ENCODE measurements around the gene LYST.
"Not testable (repeated sequence)": the region's sequence is repeated elsewhere in the genome, so short reads cannot be mapped to it uniquely, and the experiment has no call there.

The LYST gene

GRCh38 chr1:235855811-235856429, 10.8 kb downstream of the LYST start:
- H3K27me3 ChIP-seq (ENCODE audit: control insufficient read depth, insufficient read depth, low read length) = no peaks in the 10 kb centered on the region
- no peak overlapping the region for H3K27ac ChIP-seq (ENCODE audit: low read depth, low read length)
- H3K9me3 ChIP-seq (ENCODE audit: control insufficient read depth, insufficient read depth, low read length) = no peaks in the 10 kb centered on the region
- no peaks in the 10 kb centered on the region for H3K36me3 ChIP-seq (ENCODE audit: control insufficient read depth, insufficient read depth, low read length)
- no peak overlapping the region for H3K9ac ChIP-seq (ENCODE audit: low read depth, low read length)
- H3K4me3 ChIP-seq (ENCODE audit: low read depth, low read length) = no peak overlapping the region
- H3K4me1 ChIP-seq (ENCODE audit: control insufficient read depth, insufficient read depth, low read length) = no peaks in the 10 kb centered on the region

GRCh38 chr1:235854347-235854746, 12.4 kb downstream of the LYST start:
- Histone ChIP-seq H3K27me3 (ENCODE audit: control insufficient read depth, insufficient read depth, low read length) (no peaks in the 10 kb centered on the region), H3K36me3 (ENCODE audit: control insufficient read depth, insufficient read depth, low read length) (no peaks in the 10 kb centered on the region), H3K9ac (ENCODE audit: low read depth, low read length) (no peak overlapping the region), H3K4me1 (ENCODE audit: control insufficient read depth, insufficient read depth, low read length) (no peaks in the 10 kb centered on the region), H3K4me3 (ENCODE audit: low read depth, low read length) (no peak overlapping the region), H3K9me3 (ENCODE audit: control insufficient read depth, insufficient read depth, low read length) (no peaks in the 10 kb centered on the region), H3K27ac (ENCODE audit: low read depth, low read length) (no peak overlapping the region)

DNA sequence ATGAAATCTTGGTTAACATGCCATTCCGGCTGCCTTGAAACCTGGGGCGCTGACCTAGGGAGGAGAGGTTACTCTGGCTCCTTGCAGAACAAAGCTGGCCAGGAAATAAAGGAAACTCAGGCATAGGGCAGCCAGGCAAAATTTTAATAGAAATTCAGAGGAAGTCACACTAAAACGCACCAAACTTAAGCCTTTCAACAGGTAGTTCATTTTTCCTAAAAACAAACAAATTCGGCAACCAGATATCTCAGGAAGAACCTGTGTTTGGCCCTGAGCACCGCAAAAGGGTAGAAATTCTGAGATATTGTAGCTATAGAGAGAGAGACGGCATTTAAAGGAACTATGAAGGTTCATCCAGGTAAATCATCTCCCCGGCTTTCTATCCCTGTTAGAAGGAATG, 13.1 kb downstream of the LYST start:
- no peak overlapping the region for H3K9ac ChIP-seq (ENCODE audit: low read depth, low read length)
- no peak overlapping the region for H3K4me3 ChIP-seq (ENCODE audit: low read depth, low read length)
- no peaks in the 10 kb centered on the region for H3K36me3 ChIP-seq (ENCODE audit: control insufficient read depth, insufficient read depth, low read length)
- H3K4me1 ChIP-seq (ENCODE audit: control insufficient read depth, insufficient read depth, low read length) = no peaks in the 10 kb centered on the region
- no peak overlapping the region for H3K27ac ChIP-seq (ENCODE audit: low read depth, low read length)
- H3K27me3 ChIP-seq (ENCODE audit: control insufficient read depth, insufficient read depth, low read length) = no peaks in the 10 kb centered on the region
- H3K9me3 ChIP-seq (ENCODE audit: control insufficient read depth, insufficient read depth, low read length) = no peaks in the 10 kb centered on the region

- H3K4me1 ChIP-seq (ENCODE audit: control insufficient read depth, insufficient read depth, low read length) = no peaks in the 10 kb centered on the region
- no peaks in the 10 kb centered on the region for H3K9me3 ChIP-seq (ENCODE audit: control insufficient read depth, insufficient read depth, low read length)
- H3K9ac ChIP-seq (ENCODE audit: low read depth, low read length) = no peak overlapping the region
- no peak overlapping the region for H3K27ac ChIP-seq (ENCODE audit: low read depth, low read length)
- no peaks in the 10 kb centered on the region for H3K36me3 ChIP-seq (ENCODE audit: control insufficient read depth, insufficient read depth, low read length)
- no peaks in the 10 kb centered on the region for H3K27me3 ChIP-seq (ENCODE audit: control insufficient read depth, insufficient read depth, low read length)
- H3K4me3 ChIP-seq (ENCODE audit: low read depth, low read length) = no peak overlapping the region
Observed at GRCh38 chr1:235852887-235853286, 13.8 kb downstream of the LYST start.

DNA sequence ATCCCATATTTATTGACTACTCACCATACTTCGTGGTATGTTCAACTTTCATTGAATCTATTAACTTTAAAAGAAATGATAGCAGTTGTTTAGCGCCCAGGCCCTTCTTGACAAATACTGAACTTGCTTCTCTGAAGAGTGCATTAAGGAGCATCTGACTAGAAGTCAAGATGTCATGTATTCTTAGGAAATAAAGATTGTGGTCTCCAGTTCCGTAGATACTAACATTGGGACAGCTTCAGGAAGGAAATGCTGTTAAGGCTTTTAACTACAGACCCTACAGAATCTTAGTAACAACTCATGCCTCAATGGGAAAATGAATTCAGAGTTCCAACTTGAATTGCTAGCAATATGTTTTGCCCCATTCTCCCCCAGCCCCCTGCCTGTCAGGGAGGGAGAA, 14.8 kb downstream of the LYST start:
- no peaks in the 10 kb centered on the region for H3K4me1 ChIP-seq (ENCODE audit: control insufficient read depth, insufficient read depth, low read length)
- H3K9ac ChIP-seq (ENCODE audit: low read depth, low read length) = no peak overlapping the region
- no peaks in the 10 kb centered on the region for H3K27me3 ChIP-seq (ENCODE audit: control insufficient read depth, insufficient read depth, low read length)
- no peaks in the 10 kb centered on the region for H3K36me3 ChIP-seq (ENCODE audit: control insufficient read depth, insufficient read depth, low read length)
- H3K27ac ChIP-seq (ENCODE audit: low read depth, low read length) = no peak overlapping the region
- no peak overlapping the region for H3K4me3 ChIP-seq (ENCODE audit: low read depth, low read length)
- no peaks in the 10 kb centered on the region for H3K9me3 ChIP-seq (ENCODE audit: control insufficient read depth, insufficient read depth, low read length)

DNA sequence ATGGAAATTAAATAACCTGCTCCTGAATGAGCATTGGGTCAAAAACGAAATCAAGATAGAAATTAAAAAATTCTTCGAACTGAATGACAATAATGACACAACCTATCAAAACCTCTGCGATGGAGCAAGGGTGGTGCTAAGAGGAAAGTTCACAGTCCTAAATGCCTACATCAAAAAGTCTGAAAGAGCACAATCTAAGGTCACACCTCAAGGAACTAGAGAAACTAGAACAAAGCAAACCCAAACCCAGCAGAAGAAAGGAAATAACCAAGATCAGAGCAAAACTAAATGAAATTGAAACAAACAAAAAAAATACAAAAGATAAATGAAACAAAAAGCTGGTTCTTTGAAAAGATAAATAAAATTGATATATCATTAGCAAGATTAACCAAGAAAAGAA, 18.5 kb downstream of the LYST start:
- not testable (repeated sequence) for H3K27ac ChIP-seq (ENCODE audit: low read depth, low read length); H3K4me1 ChIP-seq (ENCODE audit: control insufficient read depth, insufficient read depth, low read length); H3K9me3 ChIP-seq (ENCODE audit: control insufficient read depth, insufficient read depth, low read length); H3K27me3 ChIP-seq (ENCODE audit: control insufficient read depth, insufficient read depth, low read length); H3K9ac ChIP-seq (ENCODE audit: low read depth, low read length); H3K4me3 ChIP-seq (ENCODE audit: low read depth, low read length); H3K36me3 ChIP-seq (ENCODE audit: control insufficient read depth, insufficient read depth, low read length)

DNA sequence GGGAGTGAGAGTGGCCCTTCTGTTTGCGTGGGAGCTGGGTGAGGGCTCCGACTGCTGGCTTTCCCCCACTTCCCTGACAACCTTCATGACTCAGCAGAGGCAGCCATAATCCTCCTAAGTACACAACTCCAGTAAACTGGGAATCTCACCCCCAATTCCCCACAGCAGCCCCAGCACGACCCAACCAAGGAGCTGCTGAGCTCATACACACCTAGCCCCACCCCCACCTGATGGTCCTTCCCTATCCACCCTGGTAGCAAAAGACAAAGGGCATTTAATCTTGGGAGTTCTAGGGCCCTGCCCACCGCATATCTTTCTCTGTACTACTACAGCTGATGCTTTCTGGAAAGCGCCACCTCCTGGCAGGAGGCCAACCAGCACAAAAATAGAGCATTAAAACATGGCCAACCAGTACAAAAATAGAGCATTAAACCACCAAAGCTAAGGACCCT, 21.0 kb downstream of the LYST start:
- H3K36me3 ChIP-seq (ENCODE audit: control insufficient read depth, insufficient read depth, low read length); H3K9ac ChIP-seq (ENCODE audit: low read depth, low read length); H3K4me1 ChIP-seq (ENCODE audit: control insufficient read depth, insufficient read depth, low read length); H3K4me3 ChIP-seq (ENCODE audit: low read depth, low read length); H3K27me3 ChIP-seq (ENCODE audit: control insufficient read depth, insufficient read depth, low read length); H3K9me3 ChIP-seq (ENCODE audit: control insufficient read depth, insufficient read depth, low read length): not testable (repeated sequence)
- H3K27ac ChIP-seq (ENCODE audit: low read depth, low read length) = peak overlapping the region; percentile 32

DNA sequence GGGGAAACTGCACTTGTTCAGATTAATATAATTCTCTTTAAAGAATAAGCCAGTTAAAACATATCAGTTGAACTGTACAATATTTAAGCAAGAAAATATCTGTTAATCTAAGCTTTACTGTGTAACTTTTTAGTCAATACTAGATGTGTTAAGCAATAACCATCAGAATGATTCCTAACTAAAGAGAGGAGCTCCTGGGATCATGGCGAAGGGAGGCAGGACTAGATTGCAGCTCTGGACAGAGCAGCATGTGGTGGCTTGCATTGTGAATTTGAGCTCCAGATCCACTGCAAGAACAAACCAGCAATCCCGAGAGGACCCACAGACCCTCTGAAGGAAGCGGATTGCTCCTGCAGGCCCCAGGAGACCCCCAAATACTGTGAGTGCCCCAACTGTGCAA, 21.9 kb downstream of the LYST start:
- no peak overlapping the region for H3K27ac ChIP-seq (ENCODE audit: low read depth, low read length)
- no peaks in the 10 kb centered on the region for H3K9me3 ChIP-seq (ENCODE audit: control insufficient read depth, insufficient read depth, low read length)
- H3K4me3 ChIP-seq (ENCODE audit: low read depth, low read length) = no peak overlapping the region
- H3K36me3 ChIP-seq (ENCODE audit: control insufficient read depth, insufficient read depth, low read length) = no peaks in the 10 kb centered on the region
- no peaks in the 10 kb centered on the region for H3K27me3 ChIP-seq (ENCODE audit: control insufficient read depth, insufficient read depth, low read length)
- no peak overlapping the region for H3K9ac ChIP-seq (ENCODE audit: low read depth, low read length)
- peaks cover 5% of the 10 kb centered on the region; the same call in 1 of the 2 replicates for H3K4me1 ChIP-seq (ENCODE audit: control insufficient read depth, insufficient read depth, low read length)

DNA sequence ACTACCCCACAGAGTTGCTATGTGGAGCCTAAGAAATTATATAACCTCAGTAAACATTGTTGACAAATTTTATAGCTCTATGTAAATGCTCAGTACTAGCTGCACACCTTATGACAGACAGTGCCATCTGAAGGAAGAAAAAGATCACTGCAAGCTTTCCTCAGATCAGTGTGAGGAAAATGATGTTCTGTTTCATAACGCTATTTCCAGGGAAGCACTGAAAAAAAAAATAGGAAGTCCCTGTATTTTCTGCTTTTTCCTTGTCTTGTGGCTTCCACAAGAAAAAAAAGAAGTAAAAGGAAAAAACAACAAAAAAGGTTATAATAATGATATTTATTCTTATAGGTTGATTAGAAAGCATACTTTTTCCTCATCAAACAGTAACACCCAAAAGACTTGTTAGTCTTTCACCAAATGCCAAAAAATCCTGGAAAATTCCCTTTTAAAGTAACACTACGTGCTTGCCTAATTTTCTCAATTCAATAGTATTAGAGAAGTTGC, 23.2 kb downstream of the LYST start:
- Histone ChIP-seq H3K27ac (ENCODE audit: low read depth, low read length) (no peak overlapping the region), H3K4me3 (ENCODE audit: low read depth, low read length) (no peak overlapping the region), H3K4me1 (ENCODE audit: control insufficient read depth, insufficient read depth, low read length) (peaks cover 5% of the 10 kb centered on the region; the same call in 1 of the 2 replicates), H3K9ac (ENCODE audit: low read depth, low read length) (no peak overlapping the region), H3K27me3 (ENCODE audit: control insufficient read depth, insufficient read depth, low read length) (no peaks in the 10 kb centered on the region), H3K36me3 (ENCODE audit: control insufficient read depth, insufficient read depth, low read length) (no peaks in the 10 kb centered on the region), H3K9me3 (ENCODE audit: control insufficient read depth, insufficient read depth, low read length) (no peaks in the 10 kb centered on the region)

DNA sequence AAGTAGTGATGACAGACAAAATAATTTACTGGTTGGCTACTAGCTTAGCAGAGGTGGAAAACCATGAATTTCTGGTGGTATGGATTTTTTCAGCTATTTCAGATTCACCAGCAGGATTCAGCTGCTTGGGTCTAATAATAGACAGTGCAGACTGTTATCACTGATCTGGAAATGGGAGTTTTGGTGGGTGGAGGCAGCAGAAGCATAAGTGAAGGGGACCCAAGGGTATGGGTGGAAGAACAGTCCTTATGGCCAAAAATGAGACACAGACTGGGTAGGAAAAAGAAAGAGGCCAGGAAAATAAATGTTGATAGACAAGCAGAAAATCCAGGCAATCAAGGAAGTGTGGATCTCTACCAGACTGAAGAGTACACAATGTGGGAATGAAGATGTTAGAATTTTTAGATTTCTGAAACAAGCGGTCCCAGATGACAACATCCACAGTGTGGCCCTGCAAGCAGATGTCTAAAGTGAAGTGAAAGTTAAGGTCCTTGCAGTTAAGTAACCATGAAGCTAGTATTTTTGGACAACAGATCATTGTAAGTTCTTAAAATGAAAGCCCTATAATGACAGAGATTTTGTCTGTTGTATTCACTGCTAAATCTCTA, 24.7 kb downstream of the LYST start:
- H3K36me3 ChIP-seq (ENCODE audit: control insufficient read depth, insufficient read depth, low read length) = no peaks in the 10 kb centered on the region
- H3K4me3 ChIP-seq (ENCODE audit: low read depth, low read length) = no peak overlapping the region
- H3K27ac ChIP-seq (ENCODE audit: low read depth, low read length) = no peak overlapping the region
- H3K9ac ChIP-seq (ENCODE audit: low read depth, low read length) = no peak overlapping the region
- H3K4me1 ChIP-seq (ENCODE audit: control insufficient read depth, insufficient read depth, low read length) = peaks cover 5% of the 10 kb centered on the region; the same call in 1 of the 2 replicates
- H3K9me3 ChIP-seq (ENCODE audit: control insufficient read depth, insufficient read depth, low read length) = no peaks in the 10 kb centered on the region
- no peaks in the 10 kb centered on the region for H3K27me3 ChIP-seq (ENCODE audit: control insufficient read depth, insufficient read depth, low read length)

DNA sequence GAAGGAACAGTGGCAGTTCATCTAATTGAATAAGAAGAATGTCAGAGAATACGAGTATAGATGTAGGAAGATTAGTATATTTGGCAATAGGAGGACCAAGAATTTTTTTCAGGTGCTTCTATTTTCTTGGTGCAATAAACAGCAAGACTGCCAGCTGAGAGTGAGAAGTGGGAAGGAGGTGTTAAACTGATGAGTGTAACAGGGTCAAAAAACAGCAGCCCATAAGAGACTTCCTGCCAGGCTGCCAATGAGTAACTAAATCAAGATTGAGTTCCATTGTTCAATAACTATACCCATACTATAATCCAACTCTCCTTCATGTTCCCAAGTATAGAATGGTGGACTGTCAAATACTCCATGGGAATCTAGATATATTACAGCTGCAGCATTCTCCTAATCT, 28.7 kb downstream of the LYST start:
- Histone ChIP-seq H3K27me3 (ENCODE audit: control insufficient read depth, insufficient read depth, low read length) (no peaks in the 10 kb centered on the region), H3K9ac (ENCODE audit: low read depth, low read length) (no peak overlapping the region), H3K4me1 (ENCODE audit: control insufficient read depth, insufficient read depth, low read length) (no peaks in the 10 kb centered on the region), H3K36me3 (ENCODE audit: control insufficient read depth, insufficient read depth, low read length) (no peaks in the 10 kb centered on the region), H3K27ac (ENCODE audit: low read depth, low read length) (no peak overlapping the region), H3K9me3 (ENCODE audit: control insufficient read depth, insufficient read depth, low read length) (no peaks in the 10 kb centered on the region), H3K4me3 (ENCODE audit: low read depth, low read length) (no peak overlapping the region)
